ENCODE data around the gene EARS2. TPM values are rescaled to one million over a fixed set of nuclear protein-coding genes. Genes with fewer than 3 reads are reported as not detected.

The EARS2 gene
- total RNA-seq, 1 experiment from 2014 or later, result 34.9 TPM

DNA sequence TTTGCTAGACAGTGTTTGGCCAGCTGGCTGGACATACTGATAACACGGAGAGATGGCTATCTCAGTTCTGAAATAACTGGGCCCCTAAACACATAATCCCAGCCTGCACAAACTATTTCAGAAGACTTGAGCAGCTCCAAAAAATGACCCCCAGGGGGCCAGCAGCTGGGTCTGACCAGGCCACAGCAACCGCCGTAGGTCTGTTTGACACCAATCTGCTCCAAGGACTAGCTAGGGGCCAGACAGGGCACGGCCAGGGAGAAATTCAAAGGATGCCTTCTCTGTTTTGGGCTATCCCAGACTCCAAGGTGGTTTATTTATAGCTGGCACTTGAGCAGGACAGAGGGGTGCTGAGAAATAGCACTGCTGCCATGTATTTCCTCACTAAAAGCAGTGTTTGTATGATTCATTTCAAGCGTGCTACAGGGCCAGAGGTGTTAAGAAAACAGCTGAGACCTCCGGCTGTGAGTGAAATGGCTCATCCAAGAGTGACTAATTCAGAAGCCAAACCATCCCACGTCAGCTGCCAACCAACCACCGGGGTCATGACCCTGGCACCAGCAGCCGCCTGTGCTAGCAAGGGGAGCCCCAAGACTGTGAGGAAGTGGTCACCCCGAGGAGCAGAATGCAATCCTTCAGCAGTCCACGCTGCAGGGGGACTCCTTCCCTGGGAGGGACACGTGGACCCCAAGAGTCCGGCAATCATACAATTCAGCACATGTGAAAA lies 52.5 kb downstream of the EARS2 start:
- TF ChIP-seq, protein P1, sequence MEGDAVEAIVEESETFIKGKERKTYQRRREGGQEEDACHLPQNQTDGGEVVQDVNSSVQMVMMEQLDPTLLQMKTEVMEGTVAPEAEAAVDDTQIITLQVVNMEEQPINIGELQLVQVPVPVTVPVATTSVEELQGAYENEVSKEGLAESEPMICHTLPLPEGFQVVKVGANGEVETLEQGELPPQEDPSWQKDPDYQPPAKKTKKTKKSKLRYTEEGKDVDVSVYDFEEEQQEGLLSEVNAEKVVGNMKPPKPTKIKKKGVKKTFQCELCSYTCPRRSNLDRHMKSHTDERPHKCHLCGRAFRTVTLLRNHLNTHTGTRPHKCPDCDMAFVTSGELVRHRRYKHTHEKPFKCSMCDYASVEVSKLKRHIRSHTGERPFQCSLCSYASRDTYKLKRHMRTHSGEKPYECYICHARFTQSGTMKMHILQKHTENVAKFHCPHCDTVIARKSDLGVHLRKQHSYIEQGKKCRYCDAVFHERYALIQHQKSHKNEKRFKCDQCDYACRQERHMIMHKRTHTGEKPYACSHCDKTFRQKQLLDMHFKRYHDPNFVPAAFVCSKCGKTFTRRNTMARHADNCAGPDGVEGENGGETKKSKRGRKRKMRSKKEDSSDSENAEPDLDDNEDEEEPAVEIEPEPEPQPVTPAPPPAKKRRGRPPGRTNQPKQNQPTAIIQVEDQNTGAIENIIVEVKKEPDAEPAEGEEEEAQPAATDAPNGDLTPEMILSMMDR (conservative IDR thresholded peaks at IDR 0.05), result no peak
- no peak for TF ChIP-seq EZH2 (IDR thresholded peaks at IDR 0.05; ENCODE audit: low read depth)
- Histone ChIP-seq H4K20me1 (ENCODE audit: insufficient read depth) (peaks cover 41% of the 10 kb centered on the region), H3K27me3 (ENCODE audit: insufficient read depth, low read depth) (no peaks in the 10 kb centered on the region), H3K9me3 (ENCODE audit: insufficient read depth, low read depth) (no peaks in the 10 kb centered on the region), H3K27ac (no peak overlapping the region), H3K4me1 (replicated peaks; ENCODE audit: insufficient read depth) (peaks cover 31% of the 10 kb centered on the region), H3F3A (ENCODE audit: insufficient read depth, low read depth) (peaks cover 29% of the 10 kb centered on the region), H3K4me3 (no peak overlapping the region), H2AFZ (no peak overlapping the region), H3K9me2 (ENCODE audit: insufficient read depth) (no peaks in the 10 kb centered on the region), H3K36me3 (ENCODE audit: low read depth) (no peaks in the 10 kb centered on the region), H3K79me2 (ENCODE audit: low read depth) (peaks cover 89% of the 10 kb centered on the region), H3K4me2 (peak overlapping the region; percentile 41)
- DNase-seq, result peak; percentile 72 to 92
- intact Hi-C loops (cut with micrococcal nuclease; ENCODE audit: unreplicated experiment), result loop anchor here (5.0 kb wide), 1 partner anchor 52 kb away; the partner anchor contains the start of gene COG7
- POLR2A ChIA-PET (ENCODE audit: unreplicated experiment), result interaction anchor here (0.5 to 0.6 kb wide), 2 partner anchors 25 to 1843 kb away, joined by 5 read pairs; no protein-coding TSS in a partner anchor
- BruUV-seq (replicated peaks), result no TSS peak
- CTCF ChIA-PET, result interaction anchor here (1.5 kb wide), 1 partner anchor 69 kb away, joined by 3 read pairs; no protein-coding TSS in a partner anchor

DNA sequence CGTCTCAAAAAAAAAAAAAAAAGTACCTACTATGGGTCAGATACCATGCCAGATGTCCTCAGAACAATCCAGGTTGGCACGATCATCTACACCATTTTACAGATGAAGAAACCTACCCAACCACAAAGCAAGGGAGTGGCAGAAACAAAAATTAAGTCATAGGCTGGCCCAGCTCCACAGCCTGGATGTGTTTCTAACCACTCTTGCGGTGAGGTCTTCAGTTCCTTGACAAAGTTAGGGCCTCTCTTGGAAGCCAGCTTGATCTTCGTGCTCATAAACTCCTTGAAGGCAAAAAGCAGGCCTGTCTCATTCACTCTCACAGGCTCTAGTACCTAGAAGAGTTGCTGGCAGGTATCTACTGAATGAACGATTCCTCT lies 53.1 kb downstream of the EARS2 start:
- Histone ChIP-seq H3K27ac (no peak overlapping the region), H3K79me2 (ENCODE audit: low read depth) (peaks cover 84% of the 10 kb centered on the region), H3K9me2 (ENCODE audit: insufficient read depth) (no peaks in the 10 kb centered on the region), H3F3A (ENCODE audit: insufficient read depth, low read depth) (peaks cover 29% of the 10 kb centered on the region), H2AFZ (no peak overlapping the region), H3K4me2 (peak overlapping the region; percentile 41), H3K9me3 (ENCODE audit: insufficient read depth, low read depth) (no peaks in the 10 kb centered on the region), H3K4me3 (no peak overlapping the region), H4K20me1 (ENCODE audit: insufficient read depth) (peaks cover 43% of the 10 kb centered on the region), H3K27me3 (ENCODE audit: insufficient read depth, low read depth) (no peaks in the 10 kb centered on the region), H3K36me3 (ENCODE audit: low read depth) (no peaks in the 10 kb centered on the region), H3K4me1 (replicated peaks; ENCODE audit: insufficient read depth) (peaks cover 26% of the 10 kb centered on the region)
- intact Hi-C loops (cut with micrococcal nuclease; ENCODE audit: unreplicated experiment), result no loop called here
- no peak for DNase-seq
- BruUV-seq (replicated peaks), result no TSS peak
- TF ChIP-seq, protein P1 (conservative IDR thresholded peaks at IDR 0.05), result no peak
- no peak for TF ChIP-seq EZH2 (IDR thresholded peaks at IDR 0.05; ENCODE audit: low read depth)
- CTCF ChIA-PET, result interaction anchor here (1.5 kb wide), 1 partner anchor 68 kb away, joined by 3 read pairs; no protein-coding TSS in a partner anchor
- POLR2A ChIA-PET (ENCODE audit: unreplicated experiment), result no interaction called here

GRCh38 chr16:23502466-23502865 lies 54.7 kb downstream of the EARS2 start:
- intact Hi-C loops (cut with micrococcal nuclease; ENCODE audit: unreplicated experiment), result no loop called here
- ChIA-PET CTCF (no interaction called here), POLR2A (ENCODE audit: unreplicated experiment) (interaction anchor here (0.6 kb wide), 1 partner anchor 59 kb away, joined by 4 read pairs; no protein-coding TSS in a partner anchor)
- peaks cover 78% of the 10 kb centered on the region for H3K79me2 ChIP-seq (ENCODE audit: low read depth)
- BruUV-seq (replicated peaks), result no TSS peak
- H3K4me1 ChIP-seq (replicated peaks; ENCODE audit: insufficient read depth), result peaks cover 20% of the 10 kb centered on the region
- H3K9me2 ChIP-seq (ENCODE audit: insufficient read depth), result no peaks in the 10 kb centered on the region
- no peak overlapping the region for H2AFZ ChIP-seq
- H3K27me3 ChIP-seq (ENCODE audit: insufficient read depth, low read depth), result no peaks in the 10 kb centered on the region
- H3F3A ChIP-seq (ENCODE audit: insufficient read depth, low read depth), result peaks cover 28% of the 10 kb centered on the region
- no peaks in the 10 kb centered on the region for H3K36me3 ChIP-seq (ENCODE audit: low read depth)
- H3K4me2 ChIP-seq, result no peak overlapping the region
- TF ChIP-seq, protein P1 (conservative IDR thresholded peaks at IDR 0.05), result no peak
- no peak for TF ChIP-seq EZH2 (IDR thresholded peaks at IDR 0.05; ENCODE audit: low read depth)
- no peaks in the 10 kb centered on the region for H3K9me3 ChIP-seq (ENCODE audit: insufficient read depth, low read depth)
- no peak overlapping the region for H3K4me3 ChIP-seq
- peaks cover 44% of the 10 kb centered on the region for H4K20me1 ChIP-seq (ENCODE audit: insufficient read depth)
- H3K27ac ChIP-seq, result no peak overlapping the region
- no peak for DNase-seq
